ENCODE results near the gene CCDC175.

DNA sequence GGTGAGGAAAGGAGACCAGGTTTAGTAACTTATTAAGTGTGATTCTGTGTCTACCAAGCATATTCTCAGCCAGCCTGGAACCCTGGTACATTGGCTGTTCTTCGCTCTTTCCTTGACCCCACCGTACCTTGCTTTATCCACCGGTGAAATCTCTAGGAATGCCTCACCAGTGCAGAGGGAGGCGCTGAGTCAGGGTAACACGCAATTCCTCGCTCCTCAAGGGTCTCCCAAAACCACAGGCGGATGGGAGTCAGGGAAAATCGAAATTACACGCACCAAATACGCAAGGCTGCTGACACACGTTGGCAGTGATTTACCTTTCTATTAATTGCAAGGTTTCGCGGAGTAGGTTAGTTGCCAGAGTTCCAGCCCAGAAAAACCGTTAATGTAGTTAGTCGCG, 93.2 kb downstream of the CCDC175 start:
- TF ChIP-seq POLR2A (IDR thresholded peaks at IDR 0.05; ENCODE audit: low read depth, low read length) (no peak), POLR2AphosphoS5 (IDR thresholded peaks at IDR 0.05; ENCODE audit: low read depth, low read length) (no peak), TAF1 (IDR thresholded peaks at IDR 0.05; ENCODE audit: low read depth, low read length) (no peak)

Measured in GM12891 (cell line).